Sigmoid colon (tissue), 4 donors: Measurements from ENCODE around the gene ZBTB3.

Source experiments
- CTCF ChIP-seq, 4 experiments: fragments of 450-650 bp in 3 of 4; fragments of 200-600 bp in 1 of 4; IDR thresholded peaks; one replicate each; pipeline ENCODE4 v1.5.1; 2016 to 2019; ENCODE audit warnings: antibody characterized with exemption in 4 of 4, mild to moderate bottlenecking in 3 of 4, moderate library complexity in 2 of 4
- EP300 ChIP-seq, 4 donors: sonication (generic); formaldehyde crosslinking; IDR thresholded peaks; one replicate each; pipeline ENCODE4 v1.6.1; 2017; ENCODE audit warnings: antibody characterized with exemption in 4 of 4
- POLR2A ChIP-seq, 2 donors: fragments of 450-650 bp; IDR thresholded peaks; one replicate each; pipeline ENCODE4 v1.6.1; 2016; ENCODE audit warnings: antibody characterized with exemption in 2 of 2, mild to moderate bottlenecking in 2 of 2, moderate library complexity in 2 of 2
- POLR2AphosphoS5 ChIP-seq, 4 donors: sonication (generic); formaldehyde crosslinking; IDR thresholded peaks; one replicate each; pipeline ENCODE4 v1.6.1; 2017; ENCODE audit warnings: antibody characterized with exemption in 4 of 4

GRCh38 chr11:62709247-62710000, 44.5 kb downstream of the ZBTB3 start:
- TF ChIP-seq CTCF (IDR thresholded peaks at IDR 0.05) = no peak
- TF ChIP-seq POLR2A (IDR thresholded peaks at IDR 0.05) = peak; percentile 55 to 71
- TF ChIP-seq POLR2AphosphoS5 (IDR thresholded peaks at IDR 0.05) = peak; percentile 71 to 91 (median 84)
- TF ChIP-seq EP300 (IDR thresholded peaks at IDR 0.05) = no peak
